Measurements from ENCODE around the gene NSDHL. TPM values are rescaled to one million over a fixed set of nuclear protein-coding genes. Genes with fewer than 3 reads are reported as not detected.

Gene NSDHL
- total RNA-seq, 2 donors from 2014 or later, result 21.1 to 22.2 TPM

GRCh38 chrX:152918707-152919106, 87.8 kb downstream of the NSDHL start:
- Mint-ChIP-seq H3K4me1 (ENCODE audit: low read depth in 2 of 2) (no peaks in the 10 kb centered on the region), H3K27me3 (peaks cover 0 to 3% of the 10 kb centered on the region in 2 donors), H3K4me3 (no peak overlapping the region), H3K27ac (no peak overlapping the region), H3K9me3 (no peaks in the 10 kb centered on the region), H3K36me3 (no peaks in the 10 kb centered on the region)
- no peak for DNase-seq (ENCODE audit: low spot score)
- ATAC-seq, result no peak

Other genes starting within 250 kb of the NSDHL start
- gene GABRQ, start 193.2 kb upstream of the NSDHL start, total RNA-seq, result not detected
- not detected for gene MAGEA3, start 132.3 kb upstream of the NSDHL start, total RNA-seq
- gene CSAG2, start 121.8 kb upstream of the NSDHL start, total RNA-seq, result not detected
- not detected for gene MAGEA2B, start 116.4 kb upstream of the NSDHL start, total RNA-seq
- gene CSAG1, start 97.3 kb upstream of the NSDHL start, total RNA-seq, result not detected
- not detected for gene MAGEA12, start 97.3 kb upstream of the NSDHL start, total RNA-seq
- not detected for gene MAGEA2, start 77.2 kb upstream of the NSDHL start, total RNA-seq
- gene CSAG3, start 71.8 kb upstream of the NSDHL start, total RNA-seq, result not detected
- not detected for gene MAGEA6, start 61.4 kb upstream of the NSDHL start, total RNA-seq
- 10 to 100 TPM in 1 of 2 donors, 1 to 10 TPM in 1; 9.4 to 12.7 TPM for gene CETN2, start 306 bp upstream of the NSDHL start, total RNA-seq
- 1 to 10 TPM in 1 of 2 donors, under 1 TPM in 1; 0.48 to 1.5 TPM for gene ZNF185, start 67.0 kb downstream of the NSDHL start, total RNA-seq
- not detected for gene PNMA5, start 163.1 kb downstream of the NSDHL start, total RNA-seq
- gene PNMA3, start 225.4 kb downstream of the NSDHL start, total RNA-seq, result under 1 TPM; 0.53 to 0.55 TPM
- under 1 TPM in 1 of 2 donors, not detected in 1; 0.20 TPM for gene PNMA6A, start 241.4 kb downstream of the NSDHL start, total RNA-seq